Measurements from ENCODE around the gene ZNF844.
"Not testable (repeated sequence)": the region's sequence is repeated elsewhere in the genome, so short reads cannot be mapped to it uniquely, and the experiment has no call there.

Gene ZNF844

DNA sequence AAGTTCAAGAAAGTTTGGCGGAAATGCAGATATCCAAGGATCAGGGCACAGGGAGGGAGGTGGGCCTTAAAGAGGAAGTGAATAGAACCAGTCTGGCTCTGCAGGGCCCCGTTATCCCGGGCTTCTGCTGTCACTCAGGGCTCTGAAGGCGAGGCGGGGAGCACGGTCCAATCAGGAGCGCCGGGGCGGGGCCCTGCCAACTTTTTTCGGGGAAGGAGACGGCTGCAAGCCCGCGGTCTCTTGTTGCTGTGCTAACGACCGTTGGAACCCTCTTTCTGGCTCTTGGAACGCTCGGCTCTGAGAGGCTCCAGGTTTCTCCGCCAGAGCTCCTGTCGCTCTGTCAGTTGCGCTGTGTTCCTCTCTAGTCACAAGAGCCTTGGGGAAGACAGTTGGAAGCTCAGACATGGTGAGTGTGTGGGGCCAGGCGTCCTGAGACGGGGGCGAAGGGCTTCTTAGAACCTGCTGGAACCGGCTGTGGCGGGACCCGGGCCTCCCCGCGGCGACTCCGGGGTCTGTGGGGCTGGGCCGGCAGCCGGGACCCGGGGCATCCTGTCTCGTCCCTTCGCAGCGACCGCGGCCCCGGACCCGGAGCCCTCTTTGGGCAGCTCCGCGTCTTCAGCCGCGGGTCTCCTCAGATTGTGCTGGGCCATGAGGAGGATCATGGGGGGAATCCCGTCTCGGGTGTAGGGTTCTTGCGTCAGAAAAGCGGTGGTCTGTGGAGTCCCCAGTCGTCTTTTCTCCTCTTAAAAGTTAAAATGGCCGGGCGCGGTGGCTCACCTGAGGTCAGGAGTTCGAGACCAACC lies 27.7 kb downstream of the ZNF844 start:
- in situ Hi-C loops (cut with MboI; ENCODE audit: low sequenced_read_pairs): no loop called here

DNA sequence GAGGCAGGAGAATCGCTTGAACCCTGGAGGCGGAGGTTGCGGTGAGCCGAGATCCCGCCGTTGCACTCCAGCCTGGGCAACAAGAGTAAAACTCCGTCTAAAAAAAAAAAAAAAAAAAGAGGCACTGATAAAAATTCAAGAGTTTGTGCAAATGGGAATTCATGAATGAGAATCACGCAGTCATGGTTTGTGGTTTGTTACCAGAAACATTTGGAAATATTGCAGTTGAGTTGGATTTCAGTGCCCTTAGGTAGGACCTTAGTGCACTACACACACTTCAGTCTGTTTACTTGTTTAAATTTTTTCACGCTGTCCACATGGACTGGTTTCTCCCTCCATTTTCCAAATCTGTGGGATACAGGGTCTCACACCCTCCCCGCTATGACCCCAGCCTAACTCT lies 28.4 kb downstream of the ZNF844 start:
- in situ Hi-C loops (cut with MboI; ENCODE audit: low sequenced_read_pairs): no loop called here

DNA sequence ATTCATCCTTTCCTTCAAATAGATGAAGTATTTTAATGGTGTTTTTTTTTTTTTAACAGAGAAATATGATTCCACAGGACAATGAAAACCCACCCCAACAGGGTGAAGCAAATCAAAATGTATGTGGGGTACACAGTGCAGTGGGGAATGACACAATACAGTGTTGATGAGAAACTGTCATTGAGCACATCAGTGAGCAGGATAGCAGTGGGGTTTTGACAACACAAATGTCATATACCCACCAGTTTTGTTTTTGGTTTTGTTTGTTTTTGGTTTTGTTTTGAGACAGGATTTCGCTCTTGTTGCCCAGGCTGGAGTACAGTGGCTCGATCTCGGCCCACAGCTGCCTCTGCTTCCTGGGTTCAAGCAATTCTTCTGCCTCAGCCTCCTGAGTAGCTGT lies 29.2 kb downstream of the ZNF844 start:
- in situ Hi-C loops (cut with MboI; ENCODE audit: low sequenced_read_pairs): no loop called here

DNA sequence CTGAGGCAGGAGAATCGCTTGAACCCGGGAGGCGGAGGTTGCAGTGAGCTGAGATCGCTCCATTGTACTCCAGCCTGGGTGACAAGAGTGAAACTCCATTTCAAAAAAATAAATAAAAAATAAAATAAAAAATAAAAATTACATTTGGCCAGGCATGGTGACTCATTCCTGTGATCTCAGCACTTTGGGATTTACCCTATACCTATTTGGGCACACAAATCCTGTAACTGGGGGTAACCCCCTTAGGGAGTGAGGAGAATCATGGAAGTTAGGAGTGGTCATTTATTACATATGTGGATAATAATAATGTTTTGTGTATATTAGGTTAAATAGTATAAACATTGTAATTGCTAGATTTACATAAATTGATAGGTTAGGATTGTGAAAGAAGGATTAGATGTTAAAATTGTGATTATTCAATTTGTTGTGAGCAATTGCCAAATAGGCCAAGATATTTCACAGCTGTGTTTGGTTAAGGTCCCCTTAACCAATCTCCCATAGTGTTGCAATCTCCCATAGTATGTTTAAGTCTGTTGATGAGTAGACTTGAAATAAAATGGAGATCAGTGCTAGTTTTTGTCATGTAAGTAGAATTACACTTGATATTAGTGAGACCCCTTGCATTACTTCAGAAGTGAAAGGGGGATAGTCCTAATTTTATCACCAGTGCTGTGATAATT lies 30.7 kb downstream of the ZNF844 start:
- in situ Hi-C loops (cut with MboI; ENCODE audit: low sequenced_read_pairs): no loop called here

DNA sequence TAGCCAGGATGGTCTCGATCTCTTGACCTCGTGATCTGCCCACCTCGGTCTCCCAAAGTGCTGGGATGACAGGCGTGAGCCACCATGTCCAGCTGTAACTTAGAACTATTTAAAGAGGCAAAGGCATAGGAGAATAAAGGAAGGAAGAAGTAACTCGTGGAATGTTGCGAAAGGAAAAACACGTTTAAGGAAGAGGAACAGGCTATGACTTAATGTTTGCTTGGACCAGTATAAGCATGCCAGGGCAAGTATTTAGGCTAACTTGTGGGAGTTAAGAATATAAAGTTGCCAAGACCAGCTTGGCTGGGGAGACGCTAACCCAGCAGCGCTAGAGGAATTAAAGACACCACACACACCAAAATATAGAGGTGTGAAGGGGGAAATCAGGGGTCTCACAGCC lies 33.5 kb downstream of the ZNF844 start:
- in situ Hi-C loops (cut with MboI; ENCODE audit: low sequenced_read_pairs): no loop called here

DNA sequence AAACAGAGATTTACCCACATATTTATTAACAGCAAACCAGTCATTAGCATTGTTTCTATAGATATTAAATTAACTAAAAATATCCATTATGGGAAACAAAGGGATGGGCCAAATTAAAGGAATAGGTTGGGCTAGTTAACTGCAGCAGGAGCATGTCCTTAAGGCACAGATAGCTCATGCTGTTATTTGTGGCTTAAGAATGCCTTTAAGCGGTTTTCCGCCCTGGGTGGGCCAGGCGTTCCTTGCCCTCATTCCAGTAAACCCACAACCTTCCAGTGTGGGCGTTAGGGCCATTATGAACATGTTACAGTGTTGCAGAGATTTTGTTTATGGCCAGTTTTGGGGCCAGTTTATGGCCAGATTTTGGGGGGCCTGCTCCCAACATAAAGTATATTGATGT lies 39.4 kb downstream of the ZNF844 start:
- in situ Hi-C loops (cut with MboI; ENCODE audit: low sequenced_read_pairs): not testable (repeated sequence)

DNA sequence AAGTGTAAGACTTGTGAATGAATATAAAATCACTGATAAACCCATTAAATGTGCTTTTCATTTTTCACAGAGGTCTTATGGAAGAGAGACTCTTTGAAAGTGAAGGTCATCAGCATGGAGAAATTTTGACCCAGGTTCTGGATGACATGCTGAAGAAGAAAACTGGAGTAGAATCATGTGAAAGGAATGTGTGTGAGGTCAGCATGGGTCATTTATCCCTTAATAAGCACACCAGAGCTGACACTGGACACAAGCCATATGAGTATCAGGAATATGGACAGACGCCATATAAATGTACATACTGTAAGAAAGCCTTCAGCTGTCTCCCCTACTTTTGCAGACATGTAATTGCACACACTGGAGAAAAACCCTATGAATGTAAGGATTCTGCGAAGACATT lies 46.6 kb downstream of the ZNF844 start:
- in situ Hi-C loops (cut with MboI; ENCODE audit: low sequenced_read_pairs): no loop called here

DNA sequence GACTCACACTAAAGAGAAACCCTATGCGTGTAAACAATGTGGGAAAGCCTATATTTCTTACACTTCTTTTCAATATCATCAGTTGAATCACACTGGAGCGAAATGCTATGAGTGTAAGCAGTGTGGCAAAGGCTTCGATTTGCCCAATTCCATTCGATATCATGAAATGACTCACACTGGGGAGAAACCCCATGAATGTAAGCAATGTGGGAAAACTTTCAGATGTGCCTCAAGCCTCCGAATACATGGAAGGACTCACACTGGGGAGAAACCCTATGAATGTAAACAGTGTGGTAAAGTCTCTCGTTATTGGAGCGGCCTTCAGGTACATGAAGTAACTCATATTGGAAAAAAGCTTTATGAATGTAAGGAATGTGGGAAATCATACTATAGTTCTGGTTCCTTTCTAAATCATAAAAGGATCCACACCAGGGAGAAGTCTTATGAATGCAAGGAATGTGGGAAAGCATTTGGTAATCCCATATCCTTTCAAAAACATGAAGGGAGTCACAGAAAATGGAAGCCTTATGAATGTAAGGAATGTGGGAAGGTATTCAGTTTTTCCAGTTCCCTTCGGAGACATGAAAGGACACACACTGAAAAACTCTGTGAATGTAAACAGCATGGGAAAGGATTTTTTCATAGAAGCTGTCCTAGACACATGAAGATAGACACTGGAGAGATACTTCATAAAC lies 47.6 kb downstream of the ZNF844 start:
- in situ Hi-C loops (cut with MboI; ENCODE audit: low sequenced_read_pairs): no loop called here

DNA sequence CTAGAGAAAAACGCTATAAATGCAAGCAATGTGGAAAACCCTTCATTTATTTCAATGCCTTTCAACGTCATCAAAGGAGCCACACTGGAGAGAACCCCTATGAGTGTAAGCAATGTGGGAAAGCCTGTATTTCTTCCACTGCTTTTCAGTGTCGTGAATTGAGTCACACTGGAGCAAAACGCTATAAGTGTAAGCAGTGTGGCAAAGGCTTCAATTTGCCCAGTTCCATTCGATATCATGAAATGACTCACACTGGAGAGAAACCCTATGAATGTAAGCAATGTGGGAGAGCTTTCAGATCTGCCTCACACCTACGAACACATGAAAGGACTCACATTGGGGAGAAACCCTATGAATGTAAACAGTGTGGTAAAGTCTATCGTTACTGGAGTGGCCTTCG lies 48.2 kb downstream of the ZNF844 start:
- in situ Hi-C loops (cut with MboI; ENCODE audit: low sequenced_read_pairs): no loop called here

DNA sequence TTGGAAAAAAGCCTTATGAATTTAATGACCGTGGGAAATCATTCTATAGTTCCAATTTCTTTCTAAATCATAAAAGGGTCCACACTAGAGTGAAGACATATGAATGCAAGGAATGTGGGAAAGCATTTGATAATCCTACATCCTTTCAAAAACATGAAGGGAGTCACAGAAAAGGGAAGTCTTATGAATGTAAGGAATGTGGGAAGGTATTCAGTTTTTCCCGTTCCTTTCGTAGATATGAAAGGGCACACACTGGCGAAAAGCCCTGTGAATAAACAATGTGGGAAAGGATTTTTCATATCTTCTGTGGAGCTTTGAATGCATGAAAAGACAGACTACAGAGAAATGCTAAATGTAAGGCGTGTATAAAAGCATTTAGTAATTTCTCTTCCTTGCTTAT lies 48.6 kb downstream of the ZNF844 start:
- in situ Hi-C loops (cut with MboI; ENCODE audit: low sequenced_read_pairs): no loop called here

DNA sequence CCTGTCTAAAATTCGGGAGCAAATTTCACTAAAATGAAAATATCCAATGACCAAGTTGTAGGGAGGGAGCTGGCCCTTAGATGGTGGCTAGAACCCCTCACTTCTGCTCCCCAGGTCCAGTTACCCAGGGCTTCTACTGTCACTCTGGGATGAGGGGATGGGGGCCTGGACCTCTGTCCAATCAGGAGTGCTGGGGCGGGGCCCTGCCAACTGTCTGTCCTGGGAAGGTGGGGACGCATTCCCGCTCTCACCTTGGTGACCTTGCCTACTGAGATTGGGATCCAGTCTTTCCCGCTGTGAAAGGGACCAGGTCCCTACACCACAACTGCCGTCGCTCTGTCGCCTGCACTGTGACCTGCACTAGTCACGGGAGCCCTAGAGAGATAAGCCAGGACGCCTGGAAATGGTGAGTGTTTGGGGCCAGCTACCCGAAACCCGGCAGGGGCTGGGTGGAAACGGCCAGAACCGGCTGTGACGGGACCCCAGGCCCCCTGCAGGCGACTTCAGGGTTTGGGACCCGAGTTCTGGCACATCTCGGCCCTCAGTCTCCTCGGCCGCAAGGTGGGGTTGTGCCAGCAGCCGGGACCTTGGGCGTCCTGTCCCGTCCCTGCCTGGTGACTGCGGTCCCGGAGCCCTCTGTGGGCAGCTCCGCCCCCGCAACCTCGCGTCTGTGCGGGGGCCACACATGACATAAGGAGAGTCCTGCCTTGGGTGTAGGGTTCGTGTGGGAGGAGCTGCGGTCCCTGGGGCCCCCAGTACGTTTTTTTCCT lies 52.9 kb downstream of the ZNF844 start:
- in situ Hi-C loops (cut with MboI; ENCODE audit: low sequenced_read_pairs): no loop called here

DNA sequence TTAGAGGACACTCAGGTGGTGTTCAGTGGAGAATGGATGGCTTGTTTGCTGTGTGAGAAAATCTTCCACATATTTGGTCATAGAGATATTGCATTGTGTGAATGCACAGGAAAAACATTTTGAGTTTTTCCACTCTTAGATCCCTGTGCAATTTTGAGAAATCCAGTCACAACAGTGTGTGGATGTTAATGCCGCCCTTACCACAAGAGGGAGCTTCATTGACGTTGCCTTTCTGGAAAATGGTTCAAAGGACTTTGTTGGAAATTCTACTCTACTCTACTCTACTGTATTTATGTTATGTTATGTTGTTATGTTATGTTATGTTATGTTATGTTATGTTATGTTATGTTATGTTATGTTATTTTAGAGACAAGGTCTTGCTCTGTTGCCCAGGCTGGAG lies 62.2 kb downstream of the ZNF844 start:
- in situ Hi-C loops (cut with MboI; ENCODE audit: low sequenced_read_pairs): no loop called here

All from HL-60/S4 treated with retinoic acid at 250 ng/mL for 4 days and 3 days (cell line).